Stimulated activated CD4-positive, alpha-beta T cell treated with anti-CD3 and anti-CD28 coated beads, Interleukin-2, amount 100 ng/mL, for 24 hours (primary cell): Measurements from ENCODE around the gene ADAM22.
"Not testable (repeated sequence)": the region's sequence is repeated elsewhere in the genome, so short reads cannot be mapped to it uniquely, and the experiment has no call there.

ENCODE experiments used
- DNase-seq, 2 donors: peaks; one replicate each; pipeline ENCODE4 v3.0.0-alpha.2; 2020

Gene ADAM22

GRCh38 chr7:88111140-88111743, 177.2 kb downstream of the ADAM22 start:
- no peak for DNase-seq

GRCh38 chr7:88111954-88112471, 178.0 kb downstream of the ADAM22 start:
- DNase-seq = no peak

- DNase-seq = no peak
Measured at GRCh38 chr7:88115258-88115796, 181.3 kb downstream of the ADAM22 start.

GRCh38 chr7:88115816-88116215, 181.8 kb downstream of the ADAM22 start:
- DNase-seq = no peak

- no peak for DNase-seq
Measured at GRCh38 chr7:88116235-88116795, 182.3 kb downstream of the ADAM22 start.

- DNase-seq = no peak
Measured at GRCh38 chr7:88117325-88117724, 183.3 kb downstream of the ADAM22 start.

GRCh38 chr7:88121335-88121734, 187.3 kb downstream of the ADAM22 start:
- DNase-seq = no peak

- DNase-seq = no peak
Measured at GRCh38 chr7:88127637-88128290, 193.7 kb downstream of the ADAM22 start.

- DNase-seq = no peak
Measured at GRCh38 chr7:88132725-88133124, 198.7 kb downstream of the ADAM22 start.

GRCh38 chr7:88140947-88141346, 206.9 kb downstream of the ADAM22 start:
- no peak for DNase-seq

GRCh38 chr7:88141479-88141878, 207.4 kb downstream of the ADAM22 start:
- no peak for DNase-seq

- DNase-seq = no peak
Measured at GRCh38 chr7:88141953-88142352, 207.9 kb downstream of the ADAM22 start.

GRCh38 chr7:88146616-88147015, 212.6 kb downstream of the ADAM22 start:
- DNase-seq = no peak

- DNase-seq = no peak
Measured at GRCh38 chr7:88147341-88147740, 213.3 kb downstream of the ADAM22 start.

GRCh38 chr7:88147949-88148348, 213.9 kb downstream of the ADAM22 start:
- no peak for DNase-seq

GRCh38 chr7:88150033-88150432, 216.0 kb downstream of the ADAM22 start:
- no peak for DNase-seq

GRCh38 chr7:88151119-88151790, 217.2 kb downstream of the ADAM22 start:
- no peak for DNase-seq

GRCh38 chr7:88153378-88153777, 219.3 kb downstream of the ADAM22 start:
- no peak for DNase-seq

- DNase-seq = no peak
Measured at GRCh38 chr7:88155756-88156155, 221.7 kb downstream of the ADAM22 start.

- DNase-seq = no peak
Measured at GRCh38 chr7:88156356-88156755, 222.3 kb downstream of the ADAM22 start.

- not testable (repeated sequence) for DNase-seq
Measured at GRCh38 chr7:88159741-88160140, 225.7 kb downstream of the ADAM22 start.

GRCh38 chr7:88165697-88166096, 231.6 kb downstream of the ADAM22 start:
- DNase-seq = no peak

GRCh38 chr7:88167223-88167622, 233.2 kb downstream of the ADAM22 start:
- DNase-seq = no peak
